ENCODE results near the gene TRAF3IP1.

Gene TRAF3IP1

GRCh38 chr2:238449909-238450417, 129.6 kb downstream of the TRAF3IP1 start:
- peaks cover 3% of the 10 kb centered on the region for H3K4me1 Mint-ChIP-seq (ENCODE audit: low read depth)
- DNase-seq: no peak
- H3K36me3 Mint-ChIP-seq (ENCODE audit: low read depth): peaks cover 79% of the 10 kb centered on the region
- H3K27me3 Mint-ChIP-seq: no peaks in the 10 kb centered on the region
- no peak overlapping the region for H3K27ac Mint-ChIP-seq
- H3K9me3 Mint-ChIP-seq: no peaks in the 10 kb centered on the region
- H3K4me3 Mint-ChIP-seq: no peak overlapping the region

DNA sequence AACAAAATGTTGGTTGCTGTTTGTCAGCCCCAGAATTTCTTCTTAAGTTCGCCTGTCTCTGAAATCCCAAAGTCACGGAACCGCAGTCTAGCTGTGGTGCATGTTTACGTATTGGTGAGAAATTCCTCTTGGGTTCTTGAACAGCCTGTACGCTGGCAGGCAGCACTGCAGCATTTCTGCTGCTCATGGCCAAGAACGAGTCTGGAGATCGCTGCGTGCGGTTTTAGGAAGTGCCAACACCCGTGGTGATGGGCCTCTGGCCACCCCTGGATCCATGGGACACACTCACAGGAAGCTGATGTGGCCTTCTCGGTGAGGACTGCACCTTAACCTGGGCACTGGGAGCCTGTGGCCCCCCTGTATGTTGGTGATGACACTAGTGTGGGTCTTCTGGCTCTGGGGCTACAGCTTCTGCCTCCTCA, 130.1 kb downstream of the TRAF3IP1 start:
- H3K27ac Mint-ChIP-seq: no peak overlapping the region
- peaks cover 3% of the 10 kb centered on the region for H3K4me1 Mint-ChIP-seq (ENCODE audit: low read depth)
- DNase-seq: no peak
- peaks cover 74% of the 10 kb centered on the region for H3K36me3 Mint-ChIP-seq (ENCODE audit: low read depth)
- H3K4me3 Mint-ChIP-seq: no peak overlapping the region
- no peaks in the 10 kb centered on the region for H3K27me3 Mint-ChIP-seq
- H3K9me3 Mint-ChIP-seq: peaks cover 2% of the 10 kb centered on the region
